GM21381 (cell line): ENCODE data around the gene ODF2.
"Not testable (repeated sequence)": the region's sequence is repeated elsewhere in the genome, so short reads cannot be mapped to it uniquely, and the experiment has no call there.

Experiments used
- ATAC-seq: cut with Tn5 transposase; IDR thresholded peaks from one replicate; pipeline ENCODE4 v1.9.1; 2021; ENCODE audit warnings: mild to moderate bottlenecking, moderate library complexity; ENCODE audit not compliant: unreplicated experiment

ODF2 gene

GRCh38 chr9:128455849-128456612 lies at the start of gene ODF2:
ODF2 (plus strand) TSS chr9:128456006; CDS start chr9:128456092, 86 bp downstream.
- ATAC-seq, result peak; percentile 88

DNA sequence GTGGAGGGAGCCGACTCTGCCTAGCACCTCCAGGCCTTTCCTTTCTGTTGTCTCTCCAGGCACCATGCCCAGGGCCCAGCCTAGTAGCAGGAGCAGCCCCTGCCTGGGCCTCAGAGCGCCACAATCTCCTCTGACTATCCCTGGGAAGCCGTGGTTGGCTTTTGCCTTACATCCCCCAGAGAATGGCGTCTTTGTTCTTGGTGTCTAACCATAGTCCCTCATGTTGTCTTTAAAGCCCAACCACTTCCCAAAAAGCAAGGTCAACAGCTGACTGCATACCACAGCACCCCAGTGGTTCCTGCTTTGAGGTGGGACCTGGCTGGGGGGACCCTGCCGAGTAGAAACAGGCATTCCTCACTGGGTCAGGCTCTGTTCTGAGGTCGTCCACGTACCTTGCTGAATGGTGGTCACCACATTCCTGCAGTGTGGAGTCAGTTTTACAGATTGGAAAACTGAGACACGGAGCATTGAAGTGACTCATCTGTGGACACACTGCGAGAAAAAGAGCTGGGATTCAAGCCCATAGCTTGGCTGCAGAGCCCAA lies 48.9 kb upstream of the ODF2 start:
- ATAC-seq, result no peak

DNA sequence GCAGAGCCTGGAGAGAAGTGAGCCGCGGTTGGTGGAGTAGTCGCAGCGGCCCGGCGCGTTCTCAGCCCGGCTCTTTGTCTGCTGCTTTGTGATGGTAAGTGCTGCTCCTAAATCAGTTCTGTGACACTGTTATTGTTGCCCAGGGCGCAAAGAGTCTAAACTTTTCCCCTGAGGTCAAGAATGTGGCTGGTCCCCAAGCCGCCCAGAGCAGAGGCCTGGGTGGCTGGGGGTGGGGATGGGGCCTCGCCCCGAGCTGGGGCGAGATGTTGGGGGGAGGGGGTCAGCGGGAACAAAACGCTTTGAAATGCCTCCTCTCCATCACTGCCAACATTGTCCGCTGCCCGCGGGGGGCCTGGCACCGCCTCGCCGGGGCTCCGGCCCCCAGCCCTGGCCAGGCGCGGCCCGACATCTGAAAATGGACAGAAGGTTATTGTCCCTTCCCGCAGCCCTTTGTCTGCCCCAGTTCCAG lies 46.8 kb upstream of the ODF2 start:
- no peak for ATAC-seq

DNA sequence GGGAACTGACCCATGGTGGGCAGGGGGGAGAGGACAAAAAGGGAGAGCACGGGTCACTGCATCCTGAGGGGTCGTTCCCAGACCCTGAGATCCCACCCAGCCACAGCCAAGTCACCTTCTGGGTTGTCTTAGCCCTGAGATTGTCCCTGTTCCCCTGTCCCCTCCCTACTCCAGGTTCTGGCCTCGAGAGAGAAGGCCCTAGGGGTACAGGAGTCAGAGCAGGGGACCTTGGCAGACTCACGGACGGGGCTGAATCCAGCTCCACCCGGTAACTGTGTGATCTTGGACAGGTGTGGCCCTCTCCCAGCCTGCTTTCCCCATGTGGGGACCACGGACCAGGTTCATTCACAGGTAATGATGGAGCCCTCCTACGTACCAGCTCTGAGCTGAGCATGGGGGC lies 46.4 kb upstream of the ODF2 start:
- ATAC-seq, result no peak

GRCh38 chr9:128409978-128410377 lies 45.8 kb upstream of the ODF2 start:
- no peak for ATAC-seq

DNA sequence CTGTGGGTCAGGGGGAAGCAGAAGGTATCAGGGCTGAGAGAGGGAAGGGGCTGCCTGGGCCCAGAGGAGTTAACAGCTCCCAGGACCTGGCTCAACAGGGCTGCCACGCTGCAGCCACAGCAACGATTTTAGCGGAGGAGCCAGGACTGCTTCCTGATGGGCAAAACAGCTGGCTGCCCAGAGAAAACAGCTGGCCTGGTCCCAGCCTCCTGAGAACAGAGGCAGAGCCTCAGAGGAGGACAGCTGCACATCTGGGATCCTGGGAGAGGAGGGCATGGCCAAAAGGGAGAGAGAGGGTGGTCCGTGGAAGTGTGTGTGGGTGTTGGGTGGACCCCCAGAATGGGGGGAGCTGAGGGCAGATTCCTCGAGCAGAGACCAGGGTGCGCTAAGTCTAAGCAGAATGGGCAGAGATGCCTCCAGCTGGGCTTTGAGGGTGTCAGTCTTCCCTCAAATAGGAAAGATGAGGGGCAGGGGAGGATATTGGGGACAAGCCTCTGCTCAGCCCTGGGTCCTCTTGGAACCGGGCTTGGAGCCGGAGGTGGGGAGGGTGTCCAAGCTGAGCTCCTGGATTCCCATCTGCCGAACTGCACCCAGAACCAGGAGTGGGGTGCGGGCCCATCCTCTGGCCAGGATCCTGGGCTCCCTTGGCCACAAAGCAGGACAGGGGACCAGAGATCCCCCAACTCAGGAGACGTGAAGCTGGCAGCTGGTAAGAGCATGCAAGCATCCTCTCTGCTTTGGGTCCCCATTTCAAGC lies 44.3 kb upstream of the ODF2 start:
- ATAC-seq, result no peak

GRCh38 chr9:128412120-128412790 lies 43.6 kb upstream of the ODF2 start:
- ATAC-seq, result no peak

GRCh38 chr9:128413728-128414127 lies 42.1 kb upstream of the ODF2 start:
- not testable (repeated sequence) for ATAC-seq

DNA sequence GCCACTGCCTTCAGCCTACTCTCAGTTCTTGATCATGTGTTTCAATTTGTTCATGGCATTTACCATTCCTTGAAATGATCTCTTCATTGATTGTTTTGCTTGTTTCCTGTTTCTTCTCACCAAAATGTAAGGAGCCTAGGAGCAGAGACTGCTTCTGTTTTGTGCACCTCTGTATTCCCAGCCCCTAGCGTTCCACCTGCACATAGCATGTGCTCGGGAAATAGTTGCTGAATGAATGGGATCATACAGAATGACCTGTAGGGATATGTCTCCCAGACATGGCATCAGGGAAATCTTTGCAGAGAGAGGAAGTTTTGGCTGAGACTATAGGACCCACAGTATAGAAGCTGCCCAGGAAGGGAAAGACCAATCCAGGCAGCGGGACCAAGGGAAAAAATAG lies 41.3 kb upstream of the ODF2 start:
- no peak for ATAC-seq

DNA sequence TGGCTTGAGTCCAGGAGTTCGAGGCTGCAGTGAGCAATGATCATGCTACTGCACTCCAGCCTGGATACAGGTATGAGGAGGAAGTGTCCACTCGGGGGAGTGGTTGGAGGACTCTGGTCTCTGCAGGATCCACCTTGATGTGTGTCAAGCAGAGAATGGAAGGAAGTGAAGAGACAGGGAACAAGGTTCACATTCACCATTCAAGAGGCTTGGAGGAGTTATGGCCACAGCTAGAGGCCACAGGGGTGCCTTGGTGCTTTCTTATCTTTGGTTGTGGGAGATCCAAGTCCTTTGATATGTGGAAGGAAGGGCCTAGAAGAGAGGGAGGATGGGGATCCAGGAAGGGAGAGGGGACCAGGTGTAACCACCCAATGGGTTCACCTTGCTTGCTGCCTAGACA lies 40.5 kb upstream of the ODF2 start:
- no peak for ATAC-seq

DNA sequence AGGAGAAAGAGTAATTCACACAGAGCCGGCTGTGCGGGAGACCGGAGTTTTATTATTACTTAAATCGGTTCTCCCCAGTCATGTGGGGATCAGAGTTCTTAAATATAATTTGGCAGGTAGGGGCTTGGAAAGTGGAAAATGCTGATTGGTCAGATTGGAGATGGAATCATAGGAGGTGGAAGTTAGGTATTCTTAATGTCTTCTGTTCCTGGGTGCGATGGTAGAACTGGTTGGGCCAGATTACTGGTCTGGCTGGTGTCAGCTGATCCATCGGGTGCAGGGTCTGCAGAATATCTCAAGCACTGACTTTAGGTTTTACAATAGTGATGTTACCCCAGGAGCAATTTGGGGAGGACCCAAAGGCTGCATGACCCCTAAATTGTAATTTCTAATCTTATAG lies 39.8 kb upstream of the ODF2 start:
- no peak for ATAC-seq

DNA sequence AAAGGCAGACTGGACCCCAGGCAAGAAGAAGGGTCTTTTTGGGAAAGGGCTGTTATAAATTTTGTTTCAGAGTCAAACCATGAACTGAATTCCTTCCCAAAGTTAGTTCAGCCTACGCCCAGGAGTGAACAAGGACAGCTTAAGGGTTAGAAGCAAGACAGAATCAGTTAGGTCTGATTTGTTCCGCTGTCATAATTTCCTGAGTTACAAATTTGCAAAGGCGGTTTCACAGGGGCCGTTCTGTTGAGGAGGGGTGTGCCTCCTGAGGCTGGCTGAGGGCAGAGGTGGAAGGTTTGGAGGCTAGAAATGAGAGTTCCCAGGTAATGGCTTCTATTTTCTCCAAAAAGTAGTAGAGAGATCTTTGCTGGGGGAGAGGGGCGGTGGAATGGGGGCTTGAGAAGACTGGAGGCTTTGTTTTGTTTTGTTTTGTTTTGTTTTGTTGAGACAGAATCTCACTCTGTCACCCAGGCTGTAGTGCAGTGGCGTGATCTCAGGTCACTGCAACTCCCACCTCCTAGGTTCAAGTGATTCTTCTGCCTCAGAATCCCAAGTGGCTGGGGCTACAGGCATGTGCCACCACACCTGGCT lies 39.3 kb upstream of the ODF2 start:
- ATAC-seq, result no peak

DNA sequence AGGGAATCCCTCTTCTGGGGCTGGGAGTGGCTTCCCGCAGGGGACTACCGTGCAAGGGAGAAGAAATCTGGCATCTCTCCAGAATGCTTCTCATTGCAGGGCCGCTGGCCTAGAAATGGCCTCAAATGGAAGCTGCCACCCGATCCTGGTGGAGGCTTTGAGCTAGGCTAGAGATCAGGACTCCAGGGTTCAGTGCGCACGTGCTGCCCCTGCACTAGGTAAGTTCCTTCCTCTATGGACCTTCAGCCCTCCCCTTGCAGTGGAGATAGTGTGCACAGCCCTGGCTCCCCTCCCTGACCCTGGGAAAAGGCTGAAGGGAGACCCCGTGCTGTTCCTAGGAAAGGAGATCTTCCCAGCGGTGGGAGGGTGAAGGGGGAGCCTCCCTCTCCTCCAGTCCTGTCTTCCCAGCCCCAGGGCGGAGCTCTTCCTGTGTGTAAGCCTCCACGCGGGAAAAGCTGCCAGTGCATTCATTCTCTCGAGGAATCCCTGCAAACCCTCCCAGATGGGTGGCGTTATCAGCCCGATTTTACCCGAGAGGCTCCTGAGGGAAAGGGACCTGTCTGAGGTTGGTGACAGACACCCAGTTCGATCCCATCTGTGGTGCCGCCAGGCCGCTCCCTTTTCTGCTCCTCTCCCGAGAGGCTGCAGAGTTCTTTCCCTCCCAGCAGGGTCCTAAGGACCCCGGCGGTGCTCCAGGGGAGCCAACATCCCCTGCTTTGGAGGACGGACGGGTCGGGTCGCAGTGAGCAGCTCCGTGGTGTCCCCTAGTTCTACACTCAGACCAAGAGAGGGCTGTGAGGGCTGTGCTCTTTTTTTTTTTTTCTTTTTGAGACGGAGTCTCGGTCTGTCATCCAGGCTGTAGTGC lies 36.5 kb upstream of the ODF2 start:
- no peak for ATAC-seq

DNA sequence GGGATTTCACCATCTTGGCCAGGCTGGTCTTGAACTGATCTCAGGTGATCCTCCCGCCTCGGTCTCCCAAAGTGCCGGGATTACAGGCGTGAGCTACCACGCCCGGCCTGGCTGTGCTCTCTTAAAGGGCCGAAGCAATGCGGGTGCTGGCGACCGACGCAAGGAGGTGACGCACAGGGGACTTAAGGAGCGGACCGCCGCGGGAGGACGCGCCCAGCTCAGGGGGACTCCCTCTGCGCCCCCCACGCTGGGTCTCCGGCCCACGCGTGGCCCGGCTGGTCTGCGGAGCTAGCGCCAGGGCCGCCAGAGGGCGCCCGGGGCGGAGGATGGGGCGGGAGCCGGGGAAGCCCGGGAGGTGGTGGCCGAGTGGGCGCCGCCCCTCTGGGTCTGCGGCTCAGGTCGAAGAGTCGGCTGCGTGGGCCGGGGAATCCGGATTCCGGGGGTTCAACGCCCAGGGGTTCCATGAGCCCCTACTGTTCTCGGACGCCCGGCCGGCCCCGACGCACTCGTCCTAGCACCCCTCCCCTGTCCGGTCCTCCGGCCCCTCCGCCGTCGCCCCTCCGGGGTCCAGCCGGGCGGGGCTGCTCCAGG lies 35.7 kb upstream of the ODF2 start:
- peak; percentile 71 for ATAC-seq

DNA sequence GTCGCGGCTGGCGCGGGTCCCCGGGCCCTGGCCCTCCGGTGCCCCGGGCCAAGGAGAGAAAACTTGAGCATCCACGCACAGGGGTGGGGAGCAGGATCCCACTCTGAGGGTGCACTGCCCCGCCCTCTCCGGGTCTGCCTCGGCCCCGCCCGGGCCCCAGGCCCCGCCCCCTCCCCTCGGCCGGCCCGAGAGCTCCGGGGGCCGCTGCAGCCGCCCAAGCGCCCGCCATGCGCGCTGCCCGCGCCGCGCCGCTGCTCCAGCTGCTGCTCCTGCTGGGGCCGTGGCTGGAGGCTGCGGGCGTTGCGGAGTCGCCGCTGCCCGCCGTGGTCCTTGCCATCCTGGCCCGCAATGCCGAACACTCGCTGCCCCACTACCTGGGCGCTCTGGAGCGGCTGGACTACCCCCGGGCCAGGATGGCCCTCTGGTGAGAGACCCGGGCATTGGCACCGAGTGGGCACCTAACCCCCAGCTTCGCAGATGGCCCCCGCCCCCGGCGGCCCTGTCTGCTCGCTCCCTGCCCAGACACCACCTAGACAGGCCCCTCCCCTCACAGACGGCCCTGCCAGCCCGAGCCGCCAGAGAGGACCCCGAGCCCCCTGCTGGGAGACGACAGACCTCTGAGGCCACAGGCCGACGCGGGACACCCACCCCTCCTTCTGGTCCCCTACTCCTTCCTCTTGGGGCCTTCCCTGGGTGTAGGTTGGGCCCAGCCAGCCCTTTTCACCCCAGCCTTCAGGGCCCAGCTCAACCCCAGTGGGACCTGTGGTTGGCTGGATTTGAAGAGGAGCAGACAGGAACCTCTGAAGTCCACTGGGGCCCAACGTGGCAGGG lies 34.9 kb upstream of the ODF2 start, which contains the start of gene CERCAM:
Gene CERCAM, plus strand, starts transcription at position 207 of the 831 bp plus-strand sequence. Its CDS starts 21 bp downstream, at position 228.
- peak; percentile 72 for ATAC-seq

- no peak for ATAC-seq
Measured at GRCh38 chr9:128421482-128421996, 34.3 kb upstream of the ODF2 start.

DNA sequence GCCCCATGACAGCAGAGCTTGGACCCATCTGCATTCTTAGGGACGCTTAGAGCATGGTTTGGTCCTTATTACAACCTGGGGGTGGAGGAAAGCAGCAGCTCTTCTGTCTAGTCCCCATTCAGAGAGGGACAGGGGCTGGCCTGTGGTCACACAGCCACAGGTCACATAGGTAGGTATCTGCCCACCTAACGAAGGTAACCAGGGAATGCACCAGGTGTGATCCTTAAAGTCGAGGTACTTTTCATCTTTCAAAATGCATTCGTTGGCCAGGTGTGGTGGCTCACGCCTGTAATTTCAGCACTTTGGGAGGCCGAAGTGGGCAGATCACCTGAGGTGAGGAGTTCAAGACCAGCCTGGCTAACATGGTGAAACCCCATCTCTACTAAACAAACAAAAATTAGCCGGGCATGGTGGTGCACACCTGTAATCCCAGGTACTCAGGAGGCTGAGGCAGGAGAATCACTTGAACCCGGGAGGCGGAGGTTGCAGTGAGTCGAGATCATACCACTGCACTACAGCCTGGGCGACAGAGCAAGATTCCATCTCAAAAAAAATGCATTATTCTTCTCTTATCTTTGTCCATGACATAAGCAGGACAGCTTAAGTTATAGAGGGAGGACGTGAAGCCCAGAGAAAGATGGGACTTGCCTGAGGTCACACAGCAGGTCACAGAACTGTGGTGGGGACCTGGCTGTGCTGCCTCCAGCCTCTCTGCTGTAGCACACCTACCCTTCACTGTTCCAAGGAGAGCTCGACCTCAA lies 33.6 kb upstream of the ODF2 start:
- not testable (repeated sequence) for ATAC-seq

DNA sequence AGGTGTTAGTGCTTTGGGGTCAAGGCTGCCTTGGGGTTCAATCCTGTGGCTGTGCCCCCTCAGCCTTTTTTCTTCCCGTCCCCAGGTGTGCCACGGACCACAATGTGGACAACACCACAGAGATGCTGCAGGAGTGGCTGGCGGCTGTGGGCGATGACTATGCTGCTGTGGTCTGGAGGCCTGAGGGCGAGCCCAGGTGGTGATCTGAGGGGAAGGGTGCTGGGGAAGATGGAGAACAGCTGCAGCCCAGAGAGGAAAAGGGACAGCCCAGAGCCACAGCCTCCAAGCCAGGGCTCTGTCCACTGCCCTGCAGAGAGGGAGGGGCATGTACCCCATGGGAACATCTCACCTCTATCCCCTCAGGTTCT lies 33.0 kb upstream of the ODF2 start:
- no peak for ATAC-seq
